LNCaP clone FGC (cell line): ENCODE measurements around the gene DIO3.

Experiments used
- DNase-seq: peaks from one replicate; pipeline ENCODE4 v3.0.0-alpha.2; 2011; ENCODE audit warnings: low read depth
- H3K4me3 ChIP-seq: 2 replicates; pipeline ENCODE4 v1.5.1; 2011; ENCODE audit warnings: mild to moderate bottlenecking, low read depth, low read length, control low read depth
- TF ChIP-seq, protein P1 (sequence below): IDR thresholded peaks from 2 replicates; pipeline ENCODE4 v1.5.1; 2012; ENCODE audit warnings: mild to moderate bottlenecking; ENCODE audit not compliant: control insufficient read depth, insufficient read depth; ENCODE audit errors: extremely low read depth

The DIO3 gene

DNA sequence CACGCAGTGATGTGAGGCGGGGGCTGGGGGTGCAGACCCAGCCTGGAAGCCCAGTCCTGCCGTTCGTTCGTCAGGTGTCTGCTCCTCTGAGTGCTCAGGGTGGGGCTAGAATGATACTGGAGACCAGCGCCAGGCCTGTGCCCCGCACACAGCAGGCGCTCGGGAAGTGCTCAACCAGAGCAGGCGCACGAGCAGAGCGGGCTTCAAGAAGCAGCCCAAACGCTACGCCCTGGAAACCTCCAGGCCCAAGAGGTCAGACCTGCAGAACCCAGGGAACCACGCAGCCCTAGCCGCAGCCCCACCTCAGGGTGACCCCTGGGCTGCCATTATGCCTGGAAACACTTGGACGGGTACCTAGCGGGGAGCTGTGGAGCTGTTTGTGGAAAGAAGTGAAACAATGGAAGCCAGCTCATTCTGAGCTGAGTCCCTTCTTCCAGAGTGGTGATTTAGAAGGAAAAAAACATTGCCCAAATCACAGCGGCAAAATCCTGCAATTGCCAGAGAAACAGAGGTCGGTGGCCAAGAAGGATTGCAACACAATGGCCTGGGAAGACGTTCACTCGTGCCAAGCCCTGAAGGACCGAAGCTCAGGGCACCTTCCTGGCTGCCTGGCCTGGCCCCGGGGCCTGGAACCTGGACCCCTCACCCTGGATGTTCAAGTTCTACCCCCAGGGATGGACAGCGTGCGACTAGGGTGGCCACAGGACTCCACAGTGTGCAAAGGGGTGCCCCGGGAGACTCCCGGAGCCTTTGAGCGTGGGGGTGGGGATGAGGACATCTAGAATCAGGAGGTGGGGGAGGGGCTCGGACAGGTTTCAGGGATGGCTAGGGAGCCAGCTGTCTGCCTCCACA lies 40.4 kb upstream of the DIO3 start:
- TF ChIP-seq, protein P1, sequence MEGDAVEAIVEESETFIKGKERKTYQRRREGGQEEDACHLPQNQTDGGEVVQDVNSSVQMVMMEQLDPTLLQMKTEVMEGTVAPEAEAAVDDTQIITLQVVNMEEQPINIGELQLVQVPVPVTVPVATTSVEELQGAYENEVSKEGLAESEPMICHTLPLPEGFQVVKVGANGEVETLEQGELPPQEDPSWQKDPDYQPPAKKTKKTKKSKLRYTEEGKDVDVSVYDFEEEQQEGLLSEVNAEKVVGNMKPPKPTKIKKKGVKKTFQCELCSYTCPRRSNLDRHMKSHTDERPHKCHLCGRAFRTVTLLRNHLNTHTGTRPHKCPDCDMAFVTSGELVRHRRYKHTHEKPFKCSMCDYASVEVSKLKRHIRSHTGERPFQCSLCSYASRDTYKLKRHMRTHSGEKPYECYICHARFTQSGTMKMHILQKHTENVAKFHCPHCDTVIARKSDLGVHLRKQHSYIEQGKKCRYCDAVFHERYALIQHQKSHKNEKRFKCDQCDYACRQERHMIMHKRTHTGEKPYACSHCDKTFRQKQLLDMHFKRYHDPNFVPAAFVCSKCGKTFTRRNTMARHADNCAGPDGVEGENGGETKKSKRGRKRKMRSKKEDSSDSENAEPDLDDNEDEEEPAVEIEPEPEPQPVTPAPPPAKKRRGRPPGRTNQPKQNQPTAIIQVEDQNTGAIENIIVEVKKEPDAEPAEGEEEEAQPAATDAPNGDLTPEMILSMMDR: no peak
- DNase-seq: no peak
- no peak overlapping the region for H3K4me3 ChIP-seq

- no peak overlapping the region for H3K4me3 ChIP-seq
- DNase-seq: no peak
- TF ChIP-seq, protein P1: no peak
These were observed 39.8 kb upstream of the DIO3 start for GRCh38 chr14:101521473-101521915.

DNA sequence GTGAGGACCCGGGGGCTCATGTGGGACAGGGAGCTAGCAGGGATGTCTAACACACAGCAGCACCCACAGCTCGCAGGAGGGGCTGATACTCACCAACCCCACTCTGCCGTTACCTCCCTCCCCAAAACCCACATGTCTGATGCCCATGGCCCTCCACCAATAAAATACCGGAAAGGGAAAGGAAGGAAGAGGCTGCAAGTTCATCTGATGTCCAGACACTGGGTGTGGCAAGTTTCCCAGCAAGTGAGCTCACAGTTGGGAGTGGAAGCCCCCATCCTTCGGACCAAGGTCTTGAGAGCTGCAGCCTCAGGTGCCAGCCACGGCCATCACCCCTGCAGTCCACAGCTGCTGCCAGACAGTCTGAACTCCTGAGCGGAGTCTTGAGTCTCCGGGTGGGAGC lies 39.3 kb upstream of the DIO3 start:
- H3K4me3 ChIP-seq: no peak overlapping the region
- TF ChIP-seq, protein P1: no peak
- DNase-seq: no peak

GRCh38 chr14:101525640-101526527 lies 35.4 kb upstream of the DIO3 start:
- no peak for DNase-seq
- H3K4me3 ChIP-seq: no peak overlapping the region
- TF ChIP-seq, protein P1: no peak

DNA sequence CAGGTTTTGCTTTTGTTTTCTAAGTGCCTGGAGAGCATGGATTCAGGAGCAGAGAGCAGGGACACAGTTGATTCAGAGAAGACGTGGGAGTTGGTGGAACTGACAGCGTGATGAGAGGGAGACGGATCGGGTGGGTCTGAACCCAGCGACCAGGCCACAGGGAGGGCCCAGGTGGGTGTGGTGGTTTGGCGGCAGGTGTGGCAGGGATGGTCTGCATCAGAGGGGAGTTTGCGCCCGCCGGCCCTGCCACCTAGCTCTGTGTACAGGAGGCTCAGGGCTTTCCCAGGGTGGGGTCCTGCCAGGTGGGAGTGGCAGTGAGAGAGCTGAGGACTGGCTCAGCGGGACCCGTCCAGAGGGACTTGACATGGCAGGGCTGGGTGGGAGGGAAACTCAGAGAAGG lies 33.3 kb upstream of the DIO3 start:
- TF ChIP-seq, protein P1: no peak
- H3K4me3 ChIP-seq: no peak overlapping the region
- no peak for DNase-seq

DNA sequence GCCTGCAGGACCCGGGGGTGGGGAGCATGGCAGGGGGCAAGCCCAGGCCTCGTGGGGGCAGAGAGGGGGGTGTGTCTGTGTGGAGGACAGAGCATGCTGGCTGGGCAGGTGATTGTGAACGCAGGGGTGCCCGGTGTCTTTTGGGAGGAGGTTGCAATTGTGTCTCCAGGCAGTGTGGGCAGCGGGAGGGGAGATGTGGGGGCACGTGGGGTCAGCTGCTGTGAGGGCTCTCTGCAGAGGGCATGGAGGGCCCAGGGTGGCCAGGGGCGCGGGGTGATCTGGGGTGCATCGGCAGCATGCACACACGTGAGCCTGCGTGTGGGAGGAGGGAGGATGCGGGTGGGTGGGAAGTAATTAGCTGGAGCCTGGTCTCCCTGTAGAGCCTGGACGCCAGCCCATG lies 32.2 kb upstream of the DIO3 start:
- DNase-seq: no peak
- no peak overlapping the region for H3K4me3 ChIP-seq
- TF ChIP-seq, protein P1: no peak
